GM12875 (cell line): Measurements from ENCODE around the gene ZNF408.

Source experiments
- H3K4me3 ChIP-seq: one replicate; pipeline ENCODE4 v1.5.1; 2011; ENCODE audit warnings: low read depth, low read length, control low read depth
- CTCF ChIP-seq: IDR thresholded peaks from 2 replicates; pipeline ENCODE4 v1.5.1; 2011; ENCODE audit warnings: low read depth, mild to moderate bottlenecking, control low read depth, inconsistent platforms, low read length, moderate library complexity, borderline replicate concordance; ENCODE audit not compliant: insufficient read depth

Gene ZNF408

GRCh38 chr11:46722566-46723358 lies 21.9 kb downstream of the ZNF408 start:
- no peak for TF ChIP-seq CTCF
- no peak overlapping the region for H3K4me3 ChIP-seq

- no peak overlapping the region for H3K4me3 ChIP-seq
Measured at GRCh38 chr11:46723359-46723680, 22.5 kb downstream of the ZNF408 start.

GRCh38 chr11:46724088-46724487 lies 23.3 kb downstream of the ZNF408 start:
- no peak for TF ChIP-seq CTCF
- H3K4me3 ChIP-seq = no peak overlapping the region

More at GRCh38 chr11:46723359-46723680, 22.5 kb downstream of the ZNF408 start:
- no peak for TF ChIP-seq CTCF

- no peak overlapping the region for H3K4me3 ChIP-seq
- TF ChIP-seq CTCF = no peak
Measured at GRCh38 chr11:46725338-46726205, 24.7 kb downstream of the ZNF408 start.

GRCh38 chr11:46726206-46726862 lies 25.5 kb downstream of the ZNF408 start:
- TF ChIP-seq CTCF = no peak
- no peak overlapping the region for H3K4me3 ChIP-seq

GRCh38 chr11:46727952-46728658 lies 27.3 kb downstream of the ZNF408 start:
- H3K4me3 ChIP-seq = no peak overlapping the region
- TF ChIP-seq CTCF = no peak
